ENCODE results near the gene RAB12.

Gene RAB12

GRCh38 chr18:8586941-8587340 lies 22.3 kb upstream of the RAB12 start:
- Histone ChIP-seq H3K27ac (ENCODE audit: low read depth, low read length) (no peak overlapping the region), H3K4me1 (ENCODE audit: control insufficient read depth in 1 of 2, insufficient read depth in 2 of 2, low read length in 2 of 2) (no peaks in the 10 kb centered on the region), H3K18ac (ENCODE audit: low read length) (no peak overlapping the region), H2BK12ac (ENCODE audit: low read length) (no peak overlapping the region), H3K4ac (ENCODE audit: low read depth, low read length) (no peak overlapping the region), H3K9me3 (ENCODE audit: insufficient read depth, low read depth, low read length) (no peaks in the 10 kb centered on the region), H3K9ac (ENCODE audit: low read length) (no peak overlapping the region), H2BK5ac (ENCODE audit: low read depth, low read length, poor library complexity) (no peak overlapping the region), H3K23ac (ENCODE audit: low read length) (no peak overlapping the region), H3K4me2 (ENCODE audit: low read length) (no peak overlapping the region), H3K27me3 (ENCODE audit: insufficient read depth, low read length) (no peaks in the 10 kb centered on the region), H2BK120ac (ENCODE audit: insufficient read depth, low read length, poor library complexity) (no peak overlapping the region), H4K8ac (ENCODE audit: low read depth, low read length) (no peak overlapping the region), H2AFZ (ENCODE audit: insufficient read depth, low read length, poor library complexity) (no peak overlapping the region), H3K14ac (ENCODE audit: low read length) (no peak overlapping the region), H4K12ac (ENCODE audit: low read depth, low read length) (no peak overlapping the region), H3K79me1 (ENCODE audit: low read length) (no peaks in the 10 kb centered on the region), H3K36me3 (ENCODE audit: control insufficient read depth in 1 of 2, insufficient read depth in 2 of 2, low read length in 2 of 2) (no peaks in the 10 kb centered on the region), H3K79me2 (ENCODE audit: control insufficient read depth, insufficient read depth, low read length, poor library complexity) (no peaks in the 10 kb centered on the region), H4K91ac (ENCODE audit: low read depth, low read length) (no peak overlapping the region), H3K4me3 (ENCODE audit: low read depth, low read length) (no peak overlapping the region), H2AK5ac (ENCODE audit: low read length) (no peak overlapping the region)
- DNase-seq, result no peak
- WGBS (ENCODE audit: extremely low coverage, insufficient coverage, insufficient read length), result no CpG with 5 or more reads among the region's 4 CpGs

GRCh38 chr18:8595445-8595844 lies 13.8 kb upstream of the RAB12 start:
- Histone ChIP-seq H2BK12ac (ENCODE audit: low read length) (no peak overlapping the region), H3K4ac (ENCODE audit: low read depth, low read length) (no peak overlapping the region), H4K8ac (ENCODE audit: low read depth, low read length) (no peak overlapping the region), H4K12ac (ENCODE audit: low read depth, low read length) (no peak overlapping the region), H3K27ac (ENCODE audit: low read depth, low read length) (no peak overlapping the region), H2AFZ (ENCODE audit: insufficient read depth, low read length, poor library complexity) (no peak overlapping the region), H2AK5ac (ENCODE audit: low read length) (no peak overlapping the region), H3K4me3 (ENCODE audit: low read depth, low read length) (no peak overlapping the region), H3K79me1 (ENCODE audit: low read length) (no peaks in the 10 kb centered on the region), H3K36me3 (ENCODE audit: control insufficient read depth in 1 of 2, insufficient read depth in 2 of 2, low read length in 2 of 2) (no peaks in the 10 kb centered on the region), H3K79me2 (ENCODE audit: control insufficient read depth, insufficient read depth, low read length, poor library complexity) (no peaks in the 10 kb centered on the region), H3K14ac (ENCODE audit: low read length) (no peak overlapping the region), H3K9ac (ENCODE audit: low read length) (no peak overlapping the region), H3K4me2 (ENCODE audit: low read length) (no peak overlapping the region), H3K4me1 (ENCODE audit: control insufficient read depth in 1 of 2, insufficient read depth in 2 of 2, low read length in 2 of 2) (no peaks in the 10 kb centered on the region), H3K23ac (ENCODE audit: low read length) (no peak overlapping the region), H2BK5ac (ENCODE audit: low read depth, low read length, poor library complexity) (no peak overlapping the region), H3K9me3 (ENCODE audit: insufficient read depth, low read depth, low read length) (no peaks in the 10 kb centered on the region), H3K27me3 (ENCODE audit: insufficient read depth, low read length) (no peaks in the 10 kb centered on the region), H2BK120ac (ENCODE audit: insufficient read depth, low read length, poor library complexity) (no peak overlapping the region), H4K91ac (ENCODE audit: low read depth, low read length) (no peak overlapping the region), H3K18ac (ENCODE audit: low read length) (no peak overlapping the region)
- WGBS (ENCODE audit: extremely low coverage, insufficient coverage, insufficient read length), result no CpG with 5 or more reads among the region's 6 CpGs
- DNase-seq, result no peak

DNA sequence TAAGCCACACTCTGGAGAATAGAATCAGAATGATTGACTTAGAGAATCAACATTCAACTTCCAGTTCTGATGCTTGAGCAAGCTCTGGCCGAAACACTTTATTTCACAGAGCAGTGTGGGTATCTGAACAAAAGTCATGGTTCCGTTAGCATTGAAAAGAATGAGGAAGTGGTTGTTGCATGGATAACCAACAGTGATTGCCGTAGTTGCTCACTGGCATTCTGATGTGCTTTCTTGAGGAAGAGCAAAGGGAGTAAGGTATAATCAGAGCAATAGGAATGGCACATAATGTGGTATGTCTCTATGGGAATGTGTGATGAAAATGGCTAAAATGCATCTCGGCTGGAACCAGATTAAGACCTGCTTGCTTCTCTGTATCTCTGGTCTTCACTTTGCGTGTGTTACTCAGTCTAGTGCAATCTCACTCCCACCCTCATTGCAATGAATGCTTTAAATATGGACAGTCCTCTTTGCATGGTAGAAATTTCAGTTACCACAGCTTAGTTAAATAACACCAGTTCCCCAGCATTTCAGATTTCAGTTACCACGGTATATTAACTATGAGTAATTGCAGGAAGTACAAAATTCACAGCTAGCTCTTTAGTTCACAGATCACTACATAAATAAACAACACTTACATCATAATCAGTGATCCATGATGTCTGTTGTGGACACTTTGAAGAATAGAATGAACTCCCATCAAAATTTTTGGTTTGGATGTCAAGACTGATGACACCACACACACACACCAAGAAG lies 7.8 kb upstream of the RAB12 start:
- no peaks in the 10 kb centered on the region for H3K36me3 ChIP-seq (ENCODE audit: control insufficient read depth in 1 of 2, insufficient read depth in 2 of 2, low read length in 2 of 2)
- no peak overlapping the region for H4K12ac ChIP-seq (ENCODE audit: low read depth, low read length)
- no CpG with 5 or more reads among the region's 6 CpGs for WGBS (ENCODE audit: extremely low coverage, insufficient coverage, insufficient read length)

DNA sequence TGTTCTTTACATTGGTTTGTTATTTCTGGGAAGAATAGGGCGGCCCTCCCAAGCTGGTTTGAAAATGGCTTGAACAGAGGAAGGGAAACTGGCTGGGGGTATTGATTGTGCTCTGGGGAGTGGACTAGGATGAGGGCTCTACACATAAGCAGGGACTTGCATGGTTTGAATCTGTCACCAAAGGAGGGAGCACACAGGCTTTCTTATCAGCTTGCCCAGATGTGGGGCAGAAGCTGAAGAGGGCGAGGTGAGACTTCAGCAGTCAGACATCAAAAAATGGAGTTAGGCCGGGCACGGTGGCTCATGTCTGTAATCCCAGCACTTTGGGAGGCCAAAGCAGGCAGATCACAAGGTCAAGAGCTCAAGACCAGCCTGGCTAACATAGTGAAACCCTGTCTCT lies 7.2 kb upstream of the RAB12 start:
- H3K4me1 ChIP-seq (ENCODE audit: control insufficient read depth in 1 of 2, insufficient read depth in 2 of 2, low read length in 2 of 2), result no peaks in the 10 kb centered on the region
- H2BK12ac ChIP-seq (ENCODE audit: low read length), result no peak overlapping the region
- no peak overlapping the region for H2BK120ac ChIP-seq (ENCODE audit: insufficient read depth, low read length, poor library complexity)
- H2AFZ ChIP-seq (ENCODE audit: insufficient read depth, low read length, poor library complexity), result no peak overlapping the region
- no peak overlapping the region for H3K4me2 ChIP-seq (ENCODE audit: low read length)
- no peak overlapping the region for H3K27ac ChIP-seq (ENCODE audit: low read depth, low read length)
- no peak overlapping the region for H3K4ac ChIP-seq (ENCODE audit: low read depth, low read length)
- H2AK5ac ChIP-seq (ENCODE audit: low read length), result no peak overlapping the region
- H3K23ac ChIP-seq (ENCODE audit: low read length), result peak overlapping the region; percentile 50
- no peak overlapping the region for H2BK5ac ChIP-seq (ENCODE audit: low read depth, low read length, poor library complexity)
- no peak overlapping the region for H3K14ac ChIP-seq (ENCODE audit: low read length)
- no peak for DNase-seq
- no peak overlapping the region for H4K91ac ChIP-seq (ENCODE audit: low read depth, low read length)
- H3K36me3 ChIP-seq (ENCODE audit: control insufficient read depth in 1 of 2, insufficient read depth in 2 of 2, low read length in 2 of 2), result no peaks in the 10 kb centered on the region
- H3K79me2 ChIP-seq (ENCODE audit: control insufficient read depth, insufficient read depth, low read length, poor library complexity), result no peaks in the 10 kb centered on the region
- H3K9me3 ChIP-seq (ENCODE audit: insufficient read depth, low read depth, low read length), result no peaks in the 10 kb centered on the region
- no peak overlapping the region for H4K12ac ChIP-seq (ENCODE audit: low read depth, low read length)
- H3K79me1 ChIP-seq (ENCODE audit: low read length), result no peaks in the 10 kb centered on the region
- no peak overlapping the region for H4K8ac ChIP-seq (ENCODE audit: low read depth, low read length)
- WGBS (ENCODE audit: extremely low coverage, insufficient coverage, insufficient read length), result no CpG with 5 or more reads among the region's 4 CpGs
- no peak overlapping the region for H3K18ac ChIP-seq (ENCODE audit: low read length)
- no peak overlapping the region for H3K9ac ChIP-seq (ENCODE audit: low read length)
- no peak overlapping the region for H3K4me3 ChIP-seq (ENCODE audit: low read depth, low read length)
- no peaks in the 10 kb centered on the region for H3K27me3 ChIP-seq (ENCODE audit: insufficient read depth, low read length)

More for the DNA sequence above, 7.8 kb upstream of the RAB12 start:
- Histone ChIP-seq H3K4me3 (ENCODE audit: low read depth, low read length) (no peak overlapping the region), H2BK120ac (ENCODE audit: insufficient read depth, low read length, poor library complexity) (no peak overlapping the region), H4K91ac (ENCODE audit: low read depth, low read length) (no peak overlapping the region), H4K8ac (ENCODE audit: low read depth, low read length) (no peak overlapping the region), H2AFZ (ENCODE audit: insufficient read depth, low read length, poor library complexity) (no peak overlapping the region), H3K27ac (ENCODE audit: low read depth, low read length) (no peak overlapping the region), H2BK5ac (ENCODE audit: low read depth, low read length, poor library complexity) (no peak overlapping the region), H3K4me1 (ENCODE audit: control insufficient read depth in 1 of 2, insufficient read depth in 2 of 2, low read length in 2 of 2) (no peaks in the 10 kb centered on the region), H3K14ac (ENCODE audit: low read length) (no peak overlapping the region), H3K9me3 (ENCODE audit: insufficient read depth, low read depth, low read length) (no peaks in the 10 kb centered on the region), H2AK5ac (ENCODE audit: low read length) (no peak overlapping the region), H2BK12ac (ENCODE audit: low read length) (no peak overlapping the region), H3K9ac (ENCODE audit: low read length) (no peak overlapping the region), H3K18ac (ENCODE audit: low read length) (no peak overlapping the region), H3K23ac (ENCODE audit: low read length) (no peak overlapping the region), H3K4ac (ENCODE audit: low read depth, low read length) (no peak overlapping the region), H3K79me1 (ENCODE audit: low read length) (no peaks in the 10 kb centered on the region), H3K79me2 (ENCODE audit: control insufficient read depth, insufficient read depth, low read length, poor library complexity) (no peaks in the 10 kb centered on the region), H3K4me2 (ENCODE audit: low read length) (no peak overlapping the region), H3K27me3 (ENCODE audit: insufficient read depth, low read length) (no peaks in the 10 kb centered on the region)
- no peak for DNase-seq
